Esophagus squamous epithelium (tissue), 4 donors: ENCODE results near the gene LRRC30.

Source experiments
- POLR2A ChIP-seq, 4 donors: fragments of 450-650 bp; IDR thresholded peaks; one replicate each; pipeline ENCODE4 v1.6.1; 2017; ENCODE audit warnings: antibody characterized with exemption in 4 of 4, mild to moderate bottlenecking in 4 of 4, moderate library complexity in 3 of 4
- TF ChIP-seq, protein P1 (sequence below), 6 experiments: fragments of 450-650 bp in 4 of 6; fragments of 200-600 bp in 2 of 6; sonication (generic) in 2 of 6; IDR thresholded peaks; one replicate each; pipeline ENCODE4 v1.5.1; 2016 to 2019; ENCODE audit warnings: antibody characterized with exemption in 6 of 6, mild to moderate bottlenecking in 4 of 6, moderate library complexity in 4 of 6

DNA sequence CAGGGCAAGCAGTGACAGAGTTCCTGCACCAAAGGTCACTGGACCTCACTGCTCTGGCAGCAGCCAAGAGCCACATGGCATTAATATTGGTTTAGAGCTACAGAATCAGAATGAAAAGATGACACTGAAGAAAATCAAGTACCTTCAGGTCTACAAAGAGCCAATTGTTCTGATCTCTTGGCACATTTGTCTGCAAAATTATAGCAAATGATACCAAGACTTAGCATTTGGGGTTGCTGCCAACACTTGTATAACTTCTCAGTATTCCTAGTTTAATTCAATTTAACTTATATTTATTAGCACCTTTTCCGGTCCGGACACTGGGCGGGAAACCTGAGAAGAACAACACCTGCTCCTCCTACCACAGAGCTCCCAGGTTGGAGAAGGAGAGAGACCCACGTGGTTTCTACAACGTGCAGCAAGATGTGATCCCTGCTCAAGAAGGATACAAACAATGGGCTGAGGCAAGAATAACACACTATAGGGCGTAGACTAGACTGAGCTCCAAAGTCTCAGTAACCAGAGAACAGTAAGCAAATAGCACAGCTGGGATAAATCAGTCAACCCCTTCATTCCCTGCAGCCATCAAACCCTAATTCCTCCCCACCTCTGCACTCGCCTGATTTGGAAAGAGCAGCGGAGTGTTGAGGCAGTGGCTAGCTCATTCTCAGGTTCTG is 2.4 kb downstream of the LRRC30 start:
- TF ChIP-seq, protein P1, sequence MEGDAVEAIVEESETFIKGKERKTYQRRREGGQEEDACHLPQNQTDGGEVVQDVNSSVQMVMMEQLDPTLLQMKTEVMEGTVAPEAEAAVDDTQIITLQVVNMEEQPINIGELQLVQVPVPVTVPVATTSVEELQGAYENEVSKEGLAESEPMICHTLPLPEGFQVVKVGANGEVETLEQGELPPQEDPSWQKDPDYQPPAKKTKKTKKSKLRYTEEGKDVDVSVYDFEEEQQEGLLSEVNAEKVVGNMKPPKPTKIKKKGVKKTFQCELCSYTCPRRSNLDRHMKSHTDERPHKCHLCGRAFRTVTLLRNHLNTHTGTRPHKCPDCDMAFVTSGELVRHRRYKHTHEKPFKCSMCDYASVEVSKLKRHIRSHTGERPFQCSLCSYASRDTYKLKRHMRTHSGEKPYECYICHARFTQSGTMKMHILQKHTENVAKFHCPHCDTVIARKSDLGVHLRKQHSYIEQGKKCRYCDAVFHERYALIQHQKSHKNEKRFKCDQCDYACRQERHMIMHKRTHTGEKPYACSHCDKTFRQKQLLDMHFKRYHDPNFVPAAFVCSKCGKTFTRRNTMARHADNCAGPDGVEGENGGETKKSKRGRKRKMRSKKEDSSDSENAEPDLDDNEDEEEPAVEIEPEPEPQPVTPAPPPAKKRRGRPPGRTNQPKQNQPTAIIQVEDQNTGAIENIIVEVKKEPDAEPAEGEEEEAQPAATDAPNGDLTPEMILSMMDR (IDR thresholded peaks at IDR 0.05): no peak
- no peak for TF ChIP-seq POLR2A (IDR thresholded peaks at IDR 0.05)
